CD4-positive, alpha-beta T cell (primary cell): Measurements from ENCODE around the gene ANTXR1. TPM values are rescaled to one million over a fixed set of nuclear protein-coding genes. Genes with fewer than 3 reads are reported as not detected.

Experiments used
- ATAC-seq: fragments of 200-7000 bp; cut with Tn5 transposase; one replicate; pipeline ENCODE4 v1.10.0; 2022; ENCODE audit warnings: mild to moderate bottlenecking; ENCODE audit not compliant: poor library complexity
- CTCF ChIA-PET: fragments of 350-600 bp; sonication (Branson Sonifier 250); formaldehyde crosslinking; loops from one replicate; lab custom pipeline; 2021; ENCODE audit warnings: antibody characterized with exemption, inconsistent platforms; lab: Charles Lee
- POLR2A ChIA-PET: fragments of 350-600 bp; sonication (Branson Sonifier 250); formaldehyde crosslinking; loops from one replicate; lab custom pipeline; 2021; ENCODE audit warnings: antibody characterized with exemption, inconsistent platforms; lab: Charles Lee
- DNase-seq, 14 experiments: peaks; one replicate each; pipeline ENCODE4 v3.0.0-alpha.2; 2013 to 2020; ENCODE audit warnings: mixed read lengths in 2 of 14
- H3K27ac ChIP-seq, 2 donors: one replicate each; pipeline versions ENCODE4 v1.5.1 to v1.7.0; 2013; ENCODE audit warnings: low read length in 2 of 2, low read depth in 1 of 2, mild to moderate bottlenecking in 1 of 2
- H3K27me3 ChIP-seq, 2 experiments: 1 replicate in 1 of 2; 2 replicates in 1 of 2; pipeline versions ENCODE4 v1.6.1 to v1.7.0; 2013; ENCODE audit warnings: low read length in 2 of 2, control low read depth in 1 of 2, mild to moderate bottlenecking in 1 of 2, moderate library complexity in 1 of 2; ENCODE audit not compliant: insufficient read depth in 2 of 2, control insufficient read depth in 1 of 2
- H3K36me3 ChIP-seq: one replicate; pipeline ENCODE4 v1.6.1; 2013; ENCODE audit warnings: low read length, control low read depth; ENCODE audit not compliant: insufficient read depth
- H3K4me1 ChIP-seq: one replicate; pipeline ENCODE4 v1.6.1; 2013; ENCODE audit warnings: low read length, control low read depth; ENCODE audit not compliant: insufficient read depth
- H3K4me3 ChIP-seq: one replicate; pipeline ENCODE4 v1.5.1; 2013; ENCODE audit warnings: mild to moderate bottlenecking, low read length, moderate library complexity
- H3K9me3 ChIP-seq, 2 experiments: 1 replicate in 1 of 2; 2 replicates in 1 of 2; pipeline versions ENCODE4 v1.6.1 to v1.7.0; 2013; ENCODE audit warnings: low read length in 2 of 2, mild to moderate bottlenecking in 2 of 2, control low read depth in 1 of 2, moderate library complexity in 1 of 2; ENCODE audit not compliant: control insufficient read depth in 1 of 2, insufficient read depth in 1 of 2
- H3K27ac Mint-ChIP-seq: one replicate; pipeline ENCODE4 v1.8.0; 2020; ENCODE audit warnings: mixed read lengths
- H3K27me3 Mint-ChIP-seq: one replicate; pipeline ENCODE4 v1.8.0; 2021; ENCODE audit warnings: mixed read lengths
- H3K36me3 Mint-ChIP-seq: one replicate; pipeline ENCODE4 v1.8.0; 2021; ENCODE audit warnings: low read depth, mixed read lengths
- H3K4me1 Mint-ChIP-seq: one replicate; pipeline ENCODE4 v1.8.0; 2021; ENCODE audit warnings: low read depth, mixed read lengths
- H3K4me3 Mint-ChIP-seq: one replicate; pipeline ENCODE4 v1.8.0; 2020; ENCODE audit warnings: mild to moderate bottlenecking, mixed read lengths
- H3K9me3 Mint-ChIP-seq: one replicate; pipeline ENCODE4 v1.8.0; 2020; ENCODE audit warnings: mixed read lengths
- CTCF ChIP-seq: fragments of 200-600 bp; IDR thresholded peaks from one replicate; pipeline ENCODE4 v1.8.0; 2022; ENCODE audit warnings: antibody characterized with exemption, mild to moderate bottlenecking
- intact Hi-C, 2 experiments: fragments of 100-400 bp; cut with DNase I in 1 of 2; cut with micrococcal nuclease in 1 of 2; formaldehyde crosslinking; loops; one replicate each; pipeline versions ENCODE4 v1.15.1 to v1.9.0; 2023 to 2025; cut with DNase I, micrococcal nuclease
- total RNA-seq, 174 experiments: library from RNA in 2 of 174; stranded (reverse) in 2 of 174; gene quantifications; one replicate each; pipeline ENCODE4 v1.2.3 and lab custom pipeline; 2021 to 2026

The ANTXR1 gene
- total RNA-seq, 2 experiments from 2014 or later = not detected

GRCh38 chr2:68974251-68974650, 38.7 kb upstream of the ANTXR1 start, which contains the start of gene GKN1:
GKN1 (plus strand) TSS chr2:68974636; CDS start chr2:68974678, 42 bp downstream.
- Mint-ChIP-seq H3K9me3 (no peaks in the 10 kb centered on the region), H3K36me3 (no peaks in the 10 kb centered on the region), H3K4me1 (no peaks in the 10 kb centered on the region), H3K4me3 (no peak within 1 kb of the TSS), H3K27ac (no peak within 1 kb of the TSS), H3K27me3 (peaks cover 25% of the 10 kb centered on the region)
- Histone ChIP-seq H3K4me3 (no peak within 1 kb of the TSS), H3K27me3 (peaks cover 6 to 22% of the 10 kb centered on the region in 2 experiments), H3K9me3 (no peaks in the 10 kb centered on the region), H3K36me3 (no peaks in the 10 kb centered on the region), H3K4me1 (no peaks in the 10 kb centered on the region), H3K27ac (no peak within 1 kb of the TSS)
- no peak for TF ChIP-seq CTCF
- no peak for DNase-seq
- intact Hi-C loops = no loop called here
- ChIA-PET CTCF (no interaction called here), POLR2A (no interaction called here)
- no peak for ATAC-seq

- intact Hi-C loops = no loop called here
- CTCF ChIA-PET = no interaction called here
- peaks cover 33% of the 10 kb centered on the region for H3K27me3 Mint-ChIP-seq
Measured at GRCh38 chr2:68974946-68975665, 37.9 kb upstream of the ANTXR1 start.

GRCh38 chr2:68975844-68976243, 37.1 kb upstream of the ANTXR1 start:
- ATAC-seq = no peak
- no peaks in the 10 kb centered on the region for H3K36me3 ChIP-seq
- peaks cover 35% of the 10 kb centered on the region for H3K27me3 Mint-ChIP-seq

More at GRCh38 chr2:68974946-68975665, 37.9 kb upstream of the ANTXR1 start:
- H3K27ac ChIP-seq = no peak overlapping the region
- Mint-ChIP-seq H3K9me3 (no peaks in the 10 kb centered on the region), H3K4me3 (no peak overlapping the region), H3K4me1 (no peaks in the 10 kb centered on the region), H3K27ac (no peak overlapping the region), H3K36me3 (no peaks in the 10 kb centered on the region)
- H3K4me1 ChIP-seq = no peaks in the 10 kb centered on the region
- no peaks in the 10 kb centered on the region for H3K9me3 ChIP-seq
- H3K36me3 ChIP-seq = no peaks in the 10 kb centered on the region
- H3K27me3 ChIP-seq = peaks cover 11 to 27% of the 10 kb centered on the region in 2 experiments
- H3K4me3 ChIP-seq = no peak overlapping the region
- no peak for DNase-seq
- no peak for ATAC-seq
- TF ChIP-seq CTCF = no peak
- POLR2A ChIA-PET = no interaction called here

More at GRCh38 chr2:68975844-68976243, 37.1 kb upstream of the ANTXR1 start:
- ChIA-PET CTCF (no interaction called here), POLR2A (no interaction called here)
- Mint-ChIP-seq H3K9me3 (no peaks in the 10 kb centered on the region), H3K4me1 (no peaks in the 10 kb centered on the region), H3K4me3 (no peak overlapping the region), H3K36me3 (no peaks in the 10 kb centered on the region), H3K27ac (no peak overlapping the region)
- TF ChIP-seq CTCF = no peak
- no peak overlapping the region for H3K4me3 ChIP-seq
- intact Hi-C loops = no loop called here
- H3K4me1 ChIP-seq = no peaks in the 10 kb centered on the region
- DNase-seq = no peak
- H3K9me3 ChIP-seq = no peaks in the 10 kb centered on the region
- H3K27ac ChIP-seq = no peak overlapping the region
- peaks cover 11 to 29% of the 10 kb centered on the region in 2 experiments for H3K27me3 ChIP-seq
